NB4 (cell line): ENCODE measurements around the gene TTC9C.

Source experiments
- DNase-seq: peaks from one replicate; pipeline ENCODE4 v3.0.0; 2010; ENCODE audit warnings: low read depth
- H3K4me3 ChIP-seq: one replicate; pipeline ENCODE4 v1.5.1; 2011; ENCODE audit warnings: mild to moderate bottlenecking, low read depth, low read length, moderate library complexity
- CTCF ChIP-seq: IDR thresholded peaks from one replicate; pipeline ENCODE4 v1.5.1; 2012; ENCODE audit warnings: low read depth, low read length
- MAX ChIP-seq: IDR thresholded peaks from 2 replicates; pipeline ENCODE4 v1.6.1; 2011; ENCODE audit warnings: low read depth, low read length
- MYC ChIP-seq: IDR thresholded peaks from 2 replicates; pipeline ENCODE4 v1.6.1; 2011; ENCODE audit warnings: low read depth, low read length
- POLR2A ChIP-seq: IDR thresholded peaks from 2 replicates; pipeline ENCODE4 v1.6.1; 2011; ENCODE audit warnings: mild to moderate bottlenecking; ENCODE audit not compliant: insufficient read length; ENCODE audit errors: extremely low read depth

TTC9C gene

GRCh38 chr11:62728171-62728988 is at the start of gene TTC9C:
Gene TTC9C, plus strand, starts transcription at chr11:62728486. Its CDS starts 363 bp downstream, at chr11:62728849.
- TF ChIP-seq POLR2A (peak; percentile 54), MAX (peak; percentile 9; the same call in 1 of the 2 replicates), MYC (no peak; the same call in 1 of the 2 replicates), CTCF (no peak)
- peak within 1 kb of the TSS; percentile 98 for H3K4me3 ChIP-seq
- DNase-seq, result peak; percentile 94

GRCh38 chr11:62678770-62679696 is 49.3 kb upstream of the TTC9C start, which contains the start of gene UBXN1:
Gene UBXN1, minus strand, starts transcription at chr11:62679073. Its CDS starts 150 bp downstream, at chr11:62678923.
- TF ChIP-seq MAX (peak; percentile 97), MYC (peak; percentile 71), POLR2A (peak; percentile 76), CTCF (no peak)
- peak; percentile 96 for DNase-seq
- H3K4me3 ChIP-seq, result peak within 1 kb of the TSS; percentile 89

- H3K4me3 ChIP-seq, result no peak overlapping the region
- DNase-seq, result peak; percentile 88
- TF ChIP-seq CTCF (peak; percentile 49), MAX (no peak), MYC (no peak), POLR2A (no peak)
Observed at GRCh38 chr11:62680825-62681240, 47.5 kb upstream of the TTC9C start.

- TF ChIP-seq MAX, result no peak
- no peak for TF ChIP-seq MYC
- TF ChIP-seq POLR2A, result no peak
- no peak for TF ChIP-seq CTCF
- H3K4me3 ChIP-seq, result no peak overlapping the region
- peak; percentile 1 for DNase-seq
Observed at GRCh38 chr11:62682518-62682917, 45.8 kb upstream of the TTC9C start.

GRCh38 chr11:62687508-62688396 is 40.5 kb upstream of the TTC9C start:
- TF ChIP-seq MAX (no peak), POLR2A (no peak), MYC (no peak), CTCF (no peak)
- DNase-seq, result peak; percentile 1
- H3K4me3 ChIP-seq, result no peak overlapping the region
